ENCODE results near the gene P3H2.
A peak's percentile ranks its signal among the peaks of the same experiment; 100 is the strongest.

The P3H2 gene

GRCh38 chr3:190051641-190052040 is 69.1 kb downstream of the P3H2 start:
- DNase-seq (ENCODE audit: low read depth), result no peak

- DNase-seq (ENCODE audit: low read depth), result peak; percentile 72
Measured at GRCh38 chr3:190048932-190049441, 71.7 kb downstream of the P3H2 start.

GRCh38 chr3:190044974-190045373 is 75.7 kb downstream of the P3H2 start:
- DNase-seq (ENCODE audit: low read depth), result no peak

GRCh38 chr3:190044142-190044541 is 76.6 kb downstream of the P3H2 start:
- peak; percentile 80 for DNase-seq (ENCODE audit: low read depth)

- no peak for DNase-seq (ENCODE audit: low read depth)
Measured at GRCh38 chr3:190043741-190044140, 77.0 kb downstream of the P3H2 start.

GRCh38 chr3:190042558-190042957 is 78.1 kb downstream of the P3H2 start:
- DNase-seq (ENCODE audit: low read depth), result no peak

- DNase-seq (ENCODE audit: low read depth), result no peak
Measured at GRCh38 chr3:190041333-190042041, 79.2 kb downstream of the P3H2 start.

GRCh38 chr3:190040145-190040544 is 80.6 kb downstream of the P3H2 start:
- DNase-seq (ENCODE audit: low read depth), result no peak

GRCh38 chr3:190038050-190038933 is 82.4 kb downstream of the P3H2 start:
- DNase-seq (ENCODE audit: low read depth), result peak; percentile 80

GRCh38 chr3:190036631-190037030 is 84.1 kb downstream of the P3H2 start:
- peak; percentile 91 for DNase-seq (ENCODE audit: low read depth)

- DNase-seq (ENCODE audit: low read depth), result no peak
Measured at GRCh38 chr3:190034446-190034845, 86.3 kb downstream of the P3H2 start.

- DNase-seq (ENCODE audit: low read depth), result no peak
Measured at GRCh38 chr3:190032923-190033322, 87.8 kb downstream of the P3H2 start.

- DNase-seq (ENCODE audit: low read depth), result peak; percentile 64
Measured at GRCh38 chr3:190031887-190032752, 88.6 kb downstream of the P3H2 start.

GRCh38 chr3:190027116-190027515 is 93.6 kb downstream of the P3H2 start:
- DNase-seq (ENCODE audit: low read depth), result peak; percentile 65

- DNase-seq (ENCODE audit: low read depth), result no peak
Measured at GRCh38 chr3:190026154-190026553, 94.5 kb downstream of the P3H2 start.

GRCh38 chr3:190024912-190025311 is 95.8 kb downstream of the P3H2 start:
- DNase-seq (ENCODE audit: low read depth), result no peak

- DNase-seq (ENCODE audit: low read depth), result no peak
Measured at GRCh38 chr3:190019844-190020243, 100.9 kb downstream of the P3H2 start.

GRCh38 chr3:190019006-190019405 is 101.7 kb downstream of the P3H2 start:
- no peak for DNase-seq (ENCODE audit: low read depth)

GRCh38 chr3:190018460-190018859 is 102.2 kb downstream of the P3H2 start:
- DNase-seq (ENCODE audit: low read depth), result no peak

GRCh38 chr3:190017521-190018288 is 103.0 kb downstream of the P3H2 start:
- peak; percentile 69 for DNase-seq (ENCODE audit: low read depth)

- no peak for DNase-seq (ENCODE audit: low read depth)
Measured at GRCh38 chr3:190016966-190017365, 103.7 kb downstream of the P3H2 start.
